Stimulated activated naive CD4-positive, alpha-beta T cell treated with Interleukin-2 at 50 U/mL for 16 hours (primary cell): ENCODE data around the gene DOCK8.
A peak's percentile ranks its signal among the peaks of the same experiment; 100 is the strongest.

Source experiments
- DNase-seq: peaks from one replicate; lab custom pipeline; 2025; lab: John Stamatoyannopoulos, UW

Gene DOCK8

DNA sequence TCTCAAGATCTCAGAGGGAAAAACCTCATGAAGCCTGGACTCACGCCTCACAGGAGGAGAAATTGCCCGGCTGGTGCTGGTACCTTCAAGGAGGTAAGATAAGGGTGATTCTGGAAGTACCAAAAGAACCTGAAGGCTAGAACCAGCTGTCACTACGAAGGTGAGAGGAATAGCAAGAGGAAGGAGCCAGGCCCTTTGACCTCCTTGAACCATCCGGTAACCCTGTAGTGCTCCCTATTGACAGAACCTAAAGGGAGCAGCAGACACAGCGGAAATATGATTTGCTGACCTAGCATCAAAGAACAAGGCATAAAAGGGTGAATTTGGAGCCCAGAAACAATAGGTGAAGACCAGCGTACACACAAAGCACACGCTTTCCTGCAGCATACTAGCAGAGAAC lies 92.2 kb downstream of the DOCK8 start:
- DNase-seq, result peak; percentile 9

DNA sequence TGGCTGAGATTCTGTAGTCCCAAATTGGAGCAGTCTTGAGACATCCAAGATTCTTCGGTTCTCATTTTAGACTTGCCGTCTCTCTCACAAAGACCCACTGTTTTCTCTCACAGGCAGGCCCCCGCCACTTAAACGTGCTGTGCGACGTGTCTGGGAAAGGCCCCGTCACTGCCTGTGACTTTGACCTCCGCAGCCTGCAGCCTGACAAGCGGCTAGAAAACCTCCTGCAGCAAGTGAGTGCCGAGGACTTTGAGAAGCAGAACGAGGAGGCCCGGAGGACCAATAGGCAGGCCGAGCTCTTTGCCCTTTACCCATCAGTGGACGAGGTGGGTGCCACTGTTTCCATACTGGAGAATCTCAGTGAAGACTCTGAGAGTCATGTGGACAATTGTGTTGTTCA lies 97.2 kb downstream of the DOCK8 start:
- no peak for DNase-seq

DNA sequence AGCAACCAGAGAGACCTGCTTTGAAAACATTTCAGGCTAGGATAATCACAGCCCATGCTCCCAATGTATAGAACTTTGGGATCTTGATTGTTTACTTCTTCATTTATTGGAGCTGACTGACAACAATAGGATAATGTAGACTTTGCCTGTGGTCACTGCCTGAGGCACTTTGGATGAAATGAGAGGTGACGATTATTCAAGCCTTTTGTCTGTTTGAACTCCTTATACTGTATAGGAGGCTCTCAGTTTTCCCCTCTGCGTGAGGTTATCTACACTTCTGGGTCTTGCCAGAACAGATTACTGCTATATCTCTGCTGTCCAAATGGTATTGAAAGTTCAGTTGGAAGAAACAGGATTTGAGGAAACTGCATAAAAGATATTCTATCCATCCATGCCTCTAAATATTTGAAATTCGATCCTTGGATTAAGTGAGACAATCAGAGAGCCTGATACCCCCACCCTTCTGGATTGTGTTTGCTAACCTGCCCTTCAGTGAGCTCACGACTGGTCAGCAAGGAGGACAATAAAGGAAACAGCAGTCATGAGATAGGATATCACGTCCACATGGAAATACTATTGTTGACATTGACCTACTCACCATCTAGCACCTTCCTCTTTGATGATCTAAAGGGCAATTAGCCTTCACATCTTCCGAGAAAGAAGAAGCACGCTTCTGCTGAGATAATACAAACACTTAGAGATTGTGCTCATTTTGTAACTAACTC lies 98.1 kb downstream of the DOCK8 start:
- DNase-seq, result no peak

DNA sequence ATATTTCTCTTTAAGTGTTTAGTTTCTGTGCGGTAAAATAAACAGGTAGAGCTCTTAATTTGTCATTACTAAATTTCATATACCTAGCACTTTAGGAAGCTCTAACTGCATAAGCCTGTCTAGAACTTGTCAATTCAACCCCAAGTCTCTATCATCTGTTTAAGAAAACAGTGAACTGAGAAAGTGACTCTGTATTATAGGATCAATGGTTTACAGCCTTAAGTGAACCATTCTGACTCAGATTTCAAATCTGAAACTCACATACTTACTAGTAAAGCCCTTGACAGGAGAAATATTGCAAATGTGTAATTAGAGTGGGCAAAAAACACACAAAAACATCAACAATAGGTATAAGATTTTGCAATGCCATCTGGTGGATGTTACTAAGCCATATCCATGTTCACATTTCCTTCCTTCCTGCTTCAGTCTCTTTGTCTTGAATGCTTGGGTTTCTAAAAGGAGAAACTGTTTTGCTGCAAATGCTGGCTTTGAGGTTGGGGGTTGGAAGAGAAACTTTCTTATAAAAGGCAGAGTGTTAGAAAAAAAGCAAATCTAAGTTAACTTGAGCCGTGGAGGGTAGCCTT lies 101.8 kb downstream of the DOCK8 start:
- DNase-seq, result no peak

DNA sequence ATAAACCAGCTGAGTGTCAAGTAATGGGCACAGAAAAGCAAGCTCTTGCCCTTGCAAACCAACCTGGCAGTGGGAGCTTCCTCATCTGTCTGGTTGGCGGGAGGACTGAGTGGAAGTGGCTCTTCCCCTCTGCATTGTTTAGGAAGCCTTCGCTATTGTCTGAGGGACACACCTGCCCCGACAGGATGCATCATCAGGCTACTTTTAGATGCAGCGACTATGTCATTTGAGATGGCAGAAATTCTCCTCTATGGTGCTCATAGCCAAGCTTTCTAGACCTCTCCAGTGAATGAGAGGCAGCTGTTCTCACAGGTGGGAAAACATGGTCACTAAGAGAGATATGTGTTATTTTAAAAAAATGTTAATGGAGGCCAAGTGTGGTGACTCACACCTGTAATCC lies 104.0 kb downstream of the DOCK8 start:
- no peak for DNase-seq

DNA sequence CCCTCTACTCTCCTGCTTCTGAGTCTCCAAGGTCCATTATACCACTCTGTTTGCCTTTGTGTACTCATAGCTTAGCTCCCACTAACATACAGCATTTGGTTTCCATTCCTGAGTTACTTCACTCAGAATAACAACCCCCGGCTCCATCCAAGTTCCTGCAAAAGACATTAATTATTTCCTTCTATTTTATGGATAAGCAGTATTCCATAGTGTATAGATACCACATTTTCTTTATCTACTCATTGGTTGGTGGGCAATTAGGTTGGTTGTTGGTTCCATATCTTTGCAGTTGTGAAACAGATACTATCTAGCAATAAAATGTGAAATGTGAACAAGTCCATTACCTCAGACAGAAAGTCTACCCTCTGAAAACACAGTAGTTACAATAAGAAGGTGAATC lies 110.3 kb downstream of the DOCK8 start:
- DNase-seq, result no peak

DNA sequence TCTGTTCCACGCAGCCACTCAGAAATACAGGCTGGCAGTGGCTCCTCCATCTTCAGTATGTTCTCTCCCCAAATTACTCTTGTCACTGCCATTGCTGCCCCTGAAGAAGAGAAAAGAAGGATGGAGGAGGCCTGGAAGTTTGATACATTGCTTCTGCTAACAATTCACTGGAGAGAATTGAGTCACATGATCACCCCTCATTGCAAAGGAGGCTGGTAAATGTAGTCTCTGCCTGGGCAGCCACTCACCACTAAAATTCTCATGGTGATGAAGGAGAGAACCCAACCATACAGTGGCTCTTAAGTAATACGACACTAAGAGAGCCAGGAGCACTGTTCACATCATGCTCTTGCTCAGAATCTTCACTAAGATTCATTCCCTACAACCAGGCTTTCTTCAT lies 112.0 kb downstream of the DOCK8 start:
- no peak for DNase-seq

DNA sequence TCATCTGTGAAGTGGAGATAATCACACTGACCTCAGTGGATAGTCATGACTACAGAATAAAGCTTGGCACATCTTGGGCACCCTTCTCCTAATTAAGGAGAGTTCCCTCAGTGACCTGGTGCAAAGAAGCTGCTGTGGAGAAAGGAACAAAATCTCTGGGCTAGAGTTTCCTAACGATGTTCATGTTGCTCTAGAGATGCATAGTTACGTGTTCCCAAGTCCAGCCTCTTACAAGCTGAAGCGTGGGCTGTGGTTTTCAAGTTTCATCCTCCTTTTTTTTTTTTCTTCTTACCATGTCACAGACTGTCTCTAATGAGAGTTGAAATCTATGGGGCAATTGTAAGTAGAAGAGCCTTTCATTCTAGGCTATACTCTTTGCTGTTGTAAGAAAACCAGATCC lies 113.8 kb downstream of the DOCK8 start:
- DNase-seq, result no peak

DNA sequence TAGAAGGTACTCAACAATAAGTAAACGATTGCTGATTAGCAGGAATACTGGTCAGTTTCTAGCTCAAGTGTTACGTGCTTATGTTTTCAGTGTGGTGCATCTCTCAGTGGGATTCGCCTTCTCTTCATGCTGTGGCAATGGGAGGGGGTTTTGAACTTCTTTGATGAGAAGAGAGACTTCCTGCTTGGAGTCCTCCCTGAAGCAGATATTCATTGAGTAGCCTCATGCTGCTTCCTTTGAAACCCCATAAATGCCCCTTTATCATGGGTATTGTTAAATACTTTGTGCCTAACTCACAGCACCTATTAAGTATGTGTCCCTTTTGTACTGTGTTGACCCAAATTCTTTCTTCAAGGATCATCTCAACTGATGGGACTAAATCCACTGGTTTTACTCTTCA lies 116.5 kb downstream of the DOCK8 start:
- DNase-seq, result no peak

DNA sequence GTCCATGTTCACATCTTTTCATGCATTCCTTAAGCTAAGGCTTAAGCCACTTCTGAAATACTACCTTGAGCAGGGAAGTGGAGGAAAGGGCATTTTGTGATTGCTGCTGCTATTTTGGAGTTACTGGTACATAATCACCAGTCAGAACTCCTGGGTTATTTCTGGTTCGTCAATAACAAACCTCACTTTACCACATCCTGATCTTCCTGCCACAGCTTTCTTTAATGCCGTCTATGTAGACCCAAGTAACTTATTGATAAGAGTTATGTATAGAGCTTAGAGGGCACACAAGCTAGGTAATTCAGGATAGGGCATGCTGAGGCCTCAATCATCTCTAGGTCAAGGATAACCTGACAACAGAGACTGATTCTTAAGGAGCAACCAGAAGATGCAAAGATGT lies 120.7 kb downstream of the DOCK8 start:
- DNase-seq, result no peak

DNA sequence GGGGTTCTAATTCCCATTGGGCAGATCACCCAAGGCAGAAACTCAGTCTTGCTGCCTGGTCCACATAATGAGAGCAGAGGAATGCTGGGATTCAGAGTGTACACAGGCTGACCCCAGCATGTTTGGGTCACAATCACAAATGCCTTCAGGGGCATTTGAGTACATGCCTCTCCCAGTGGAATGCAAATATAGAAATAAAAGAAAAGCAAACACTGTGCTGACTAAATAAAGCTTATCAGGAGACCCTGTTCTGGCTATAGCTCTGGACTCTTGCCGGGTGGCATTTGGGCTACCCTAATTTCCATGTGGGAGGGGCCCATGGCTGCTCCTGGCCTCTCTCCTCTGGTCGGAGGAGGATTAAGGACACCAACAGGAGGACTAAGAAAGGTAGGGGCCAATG lies 121.4 kb downstream of the DOCK8 start:
- no peak for DNase-seq

DNA sequence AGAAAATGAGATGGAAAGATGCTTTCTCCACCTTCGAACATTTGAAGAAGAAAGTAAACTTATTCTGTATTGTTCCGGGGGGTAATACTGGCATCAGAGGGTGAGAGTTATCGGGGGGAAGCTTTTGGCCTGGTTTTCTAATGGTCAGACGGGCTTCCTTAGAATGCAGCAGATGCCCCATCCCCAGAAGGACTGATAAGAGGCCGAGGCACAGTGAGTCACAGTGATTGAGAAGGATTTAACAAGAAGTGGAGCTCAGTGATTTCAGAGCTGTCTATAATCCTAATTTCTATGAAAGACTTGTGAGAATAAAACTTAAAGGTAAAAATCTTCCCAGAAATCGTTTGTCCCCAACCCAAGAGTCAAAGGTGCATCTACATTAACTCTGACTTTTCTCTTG lies 123.9 kb downstream of the DOCK8 start:
- DNase-seq, result no peak

DNA sequence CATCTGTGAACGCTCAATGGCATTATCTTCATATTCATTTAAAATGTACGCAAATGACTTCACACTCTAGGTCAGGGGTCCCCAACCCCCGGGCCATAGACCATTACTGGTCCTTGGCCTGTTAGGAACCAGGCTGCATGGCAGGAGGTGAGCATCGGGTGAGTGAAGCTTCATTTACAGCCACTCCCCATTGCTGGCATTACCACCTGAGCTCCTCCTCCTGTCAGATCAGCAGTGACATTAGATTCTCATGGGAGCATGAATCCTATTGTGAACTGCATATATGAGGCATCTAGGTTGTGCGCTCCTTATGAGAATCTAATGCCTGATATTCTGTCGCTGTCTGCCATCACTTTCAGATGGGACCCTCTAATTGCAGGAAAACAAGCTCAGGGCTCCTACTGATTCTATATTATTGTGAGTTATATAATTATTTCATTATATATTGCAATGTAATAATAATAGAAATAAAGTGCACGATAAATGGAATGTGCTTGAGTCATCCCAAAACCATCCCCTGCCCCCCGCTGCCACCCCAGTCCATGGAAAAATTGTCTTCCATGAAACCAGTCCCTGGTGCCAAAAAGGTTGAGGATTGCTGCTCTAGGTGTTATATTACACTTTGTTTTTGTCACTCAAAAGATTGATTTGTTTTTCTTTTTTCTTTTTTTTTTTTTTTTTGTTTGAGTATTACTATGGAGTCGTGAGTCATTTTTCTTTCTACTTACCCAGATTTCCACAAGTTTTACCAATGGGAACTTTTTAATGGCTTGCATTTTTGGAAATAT lies 127.2 kb downstream of the DOCK8 start:
- DNase-seq, result no peak

DNA sequence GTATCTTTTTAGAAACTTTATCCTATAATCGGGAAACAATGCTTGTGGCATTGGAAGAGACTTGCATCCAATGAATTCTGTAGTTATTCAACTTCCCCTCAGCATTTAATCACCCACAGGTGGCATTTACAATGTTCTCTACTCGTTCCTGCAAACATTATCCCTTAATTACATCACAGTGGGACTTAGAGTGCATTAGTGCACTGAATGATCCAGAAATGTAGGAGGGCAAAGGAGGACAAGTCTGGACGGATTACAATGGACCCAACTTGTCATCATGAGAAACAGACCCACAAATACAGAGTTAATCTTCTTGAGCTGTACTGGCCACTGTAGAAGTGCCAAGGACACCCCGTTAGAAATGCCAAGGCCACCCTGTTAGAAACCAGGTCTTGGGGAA lies 129.1 kb downstream of the DOCK8 start:
- no peak for DNase-seq

DNA sequence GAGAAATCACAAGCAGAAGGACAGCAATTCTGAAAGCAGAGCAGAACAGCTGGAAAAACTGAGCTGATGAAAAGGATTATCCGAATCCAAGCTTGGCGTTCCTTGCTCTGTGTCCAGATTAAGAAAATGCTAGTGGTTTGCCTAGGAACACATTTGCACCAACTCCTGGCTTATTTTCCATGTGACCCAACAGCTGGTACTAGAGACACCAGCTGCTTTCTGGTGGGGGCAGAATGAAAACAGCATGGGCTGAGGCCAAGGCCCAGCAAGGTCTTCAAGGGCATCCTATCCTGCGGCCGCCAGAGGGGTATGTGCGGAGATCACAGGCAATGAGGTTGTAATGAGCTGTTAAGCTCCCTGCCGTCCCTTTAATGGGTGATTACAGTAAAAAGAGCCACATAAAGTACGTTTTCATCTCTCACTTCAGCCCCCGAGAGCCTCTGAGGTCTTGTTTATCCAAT lies 131.5 kb downstream of the DOCK8 start:
- DNase-seq, result no peak

DNA sequence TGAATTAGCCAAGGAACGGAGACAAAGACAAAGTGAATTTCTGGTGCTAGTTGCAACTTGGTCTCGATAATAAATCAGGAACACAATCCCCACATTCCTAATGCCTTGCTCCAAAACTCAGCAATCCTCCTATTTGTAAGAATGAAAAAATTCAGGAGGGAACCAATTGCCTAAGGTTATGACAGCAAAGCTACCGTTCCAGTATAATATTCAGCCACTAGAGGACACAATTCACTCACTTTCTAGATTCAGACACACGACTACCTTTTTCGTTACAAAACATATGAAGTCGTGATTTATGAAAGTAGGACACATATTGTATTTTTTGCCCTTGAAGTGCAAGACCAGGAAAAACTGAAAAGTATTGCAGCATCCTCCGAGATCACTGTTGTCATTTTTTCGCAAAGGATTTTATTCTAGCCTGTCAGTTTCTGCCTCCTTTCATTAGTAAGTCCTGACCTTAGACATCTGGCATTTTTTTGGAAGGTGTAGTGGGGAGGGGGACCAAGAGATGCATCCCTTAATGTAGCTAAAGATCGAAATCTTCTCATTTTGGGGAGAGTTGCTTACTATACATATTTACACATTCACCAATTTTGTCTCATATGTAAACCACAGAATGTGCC lies 133.1 kb downstream of the DOCK8 start:
- no peak for DNase-seq

DNA sequence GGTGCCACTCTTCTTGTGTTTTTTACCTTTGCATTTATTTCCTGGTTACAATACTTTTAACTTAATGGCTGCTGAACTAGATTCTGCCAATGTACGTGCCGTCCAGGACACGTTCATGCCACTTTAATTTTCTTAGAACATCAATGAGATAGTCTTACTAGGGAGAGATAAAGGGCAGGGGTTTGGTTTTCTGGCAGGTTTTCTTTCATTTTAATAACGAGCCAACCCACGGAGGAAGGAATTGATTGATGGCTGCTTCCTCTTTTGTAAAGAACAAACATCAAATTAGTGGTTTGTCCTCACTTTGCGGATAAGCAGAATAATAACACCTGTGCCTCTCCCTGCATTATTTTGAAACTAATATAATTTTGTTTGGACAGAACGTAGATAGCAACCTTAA lies 135.7 kb downstream of the DOCK8 start:
- no peak for DNase-seq

DNA sequence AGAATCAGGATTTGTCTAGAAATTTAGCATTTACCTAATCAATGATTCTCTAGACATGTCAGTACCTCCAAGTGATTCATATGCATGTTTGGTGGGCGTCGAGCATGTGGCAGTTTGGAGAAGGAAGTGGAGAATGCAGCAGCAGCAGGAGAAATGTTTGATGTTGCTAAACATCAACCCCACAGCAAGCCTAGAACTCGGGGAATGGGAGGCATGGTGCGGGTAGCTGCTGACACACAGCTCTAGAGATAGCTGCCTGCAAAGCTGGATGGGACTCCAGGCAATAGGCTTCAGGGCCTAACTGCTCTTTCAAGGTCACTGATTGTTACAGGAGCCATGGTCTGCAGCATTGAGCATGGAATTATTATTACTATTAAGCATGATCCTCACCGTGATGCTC lies 137.3 kb downstream of the DOCK8 start:
- DNase-seq, result no peak

DNA sequence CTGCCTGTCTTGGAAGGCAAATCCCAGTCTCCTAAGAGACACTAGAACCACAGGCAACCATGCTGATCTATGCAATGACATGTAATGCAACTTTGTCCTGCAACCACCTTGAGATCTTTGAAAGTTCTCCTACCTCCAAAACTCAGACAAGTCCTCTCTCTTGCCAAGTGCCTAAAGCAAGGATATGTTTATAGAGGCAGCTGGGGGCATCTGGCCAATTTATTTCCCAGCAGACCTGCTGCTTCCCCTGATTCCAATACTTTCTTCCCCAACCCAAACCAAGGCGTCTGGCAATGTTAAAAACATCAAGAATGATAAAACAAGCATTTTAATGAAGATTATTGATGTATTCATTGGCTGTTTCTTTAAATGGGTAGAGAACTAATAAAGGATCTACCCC lies 138.4 kb downstream of the DOCK8 start:
- no peak for DNase-seq

DNA sequence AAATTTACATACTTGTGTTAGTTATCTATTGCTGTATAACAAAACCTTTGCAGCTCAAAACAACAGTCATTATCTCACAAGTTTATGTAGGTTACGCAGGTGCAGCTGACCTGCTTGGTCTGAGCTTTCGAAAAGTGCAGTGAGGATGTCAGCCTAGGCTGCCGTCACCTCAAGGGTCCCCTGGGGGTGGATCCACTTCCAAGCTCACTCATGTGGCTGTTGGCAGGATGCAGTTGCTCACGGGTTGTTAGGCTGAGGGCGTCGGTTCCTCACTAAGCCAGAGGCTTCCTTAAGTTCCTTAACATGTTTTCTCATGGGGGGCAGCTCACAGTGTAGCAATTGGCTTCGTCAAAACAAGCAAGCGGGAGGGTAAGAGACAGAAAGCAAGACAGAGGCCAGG lies 139.8 kb downstream of the DOCK8 start:
- DNase-seq, result no peak

DNA sequence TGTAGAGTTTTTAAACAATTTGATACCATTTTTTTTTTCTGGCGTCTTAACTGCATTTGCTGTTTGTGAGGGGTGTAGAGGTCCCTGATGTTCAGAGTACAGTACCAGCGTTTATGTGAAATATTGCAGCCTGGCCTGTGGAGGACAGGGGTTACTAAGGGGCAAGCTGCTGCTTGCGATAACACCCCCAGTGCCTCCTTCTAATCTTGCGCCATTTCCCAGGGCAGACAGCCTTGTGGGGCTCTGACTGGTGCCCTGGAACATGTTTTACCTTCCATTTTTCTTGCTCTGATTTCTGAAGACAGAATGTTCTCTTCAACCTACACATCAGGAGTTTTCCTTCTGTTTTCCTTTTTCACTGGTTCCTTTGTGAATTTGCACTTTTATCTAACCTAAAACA lies 142.9 kb downstream of the DOCK8 start:
- no peak for DNase-seq

DNA sequence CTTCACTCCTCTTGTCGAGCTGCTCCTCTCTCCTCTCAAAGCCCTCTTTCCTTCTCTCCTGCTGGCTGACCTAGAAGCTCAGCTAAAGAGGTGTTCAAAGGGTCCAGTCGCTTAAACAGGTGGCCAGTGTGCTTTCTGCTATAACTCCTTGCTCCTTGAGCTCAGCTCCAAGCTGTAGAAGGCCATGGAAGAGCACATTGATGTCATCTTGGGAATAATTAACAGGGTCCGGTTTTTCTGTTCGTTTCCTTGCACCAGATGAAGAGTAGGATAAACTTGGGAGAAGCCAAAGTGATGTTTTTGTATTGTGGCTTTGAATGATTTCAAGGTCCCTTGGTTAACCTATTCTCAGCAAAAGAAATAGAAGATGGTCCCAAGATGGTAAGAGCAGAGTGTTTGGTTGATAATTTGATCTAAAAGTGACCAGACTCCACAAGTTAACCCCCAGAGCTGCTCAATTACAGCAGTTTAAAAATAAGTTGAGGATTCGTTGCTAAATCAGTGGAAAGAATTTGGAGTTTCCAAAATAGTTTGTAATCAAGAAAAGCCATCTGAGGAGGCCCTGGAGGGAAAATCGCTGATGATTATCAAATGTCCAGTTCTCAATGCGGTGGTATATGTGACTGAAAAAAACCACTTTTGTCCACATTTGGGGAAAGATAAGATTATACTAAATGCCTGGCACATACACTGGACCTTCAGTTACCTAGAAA lies 148.1 kb downstream of the DOCK8 start:
- DNase-seq, result no peak
